ENCODE results near the gene MZF1. TPM values are rescaled to one million over a fixed set of nuclear protein-coding genes. Genes with fewer than 3 reads are reported as not detected.
A peak's percentile ranks its signal among the peaks of the same experiment; 100 is the strongest.

The MZF1 gene
- total and polyA plus RNA-seq, 4 donors: 4.9 to 21.1 (median 8.8) TPM

- H3K36me3 ChIP-seq (ENCODE audit: control insufficient read depth in 4 of 4, insufficient read depth in 3 of 4, low read depth in 1 of 4, low read length in 3 of 4): peaks cover 3 to 24% (median 18%) of the 10 kb centered on the region in 4 donors
- H3K27ac ChIP-seq (ENCODE audit: low read depth in 1 of 2, low read length in 2 of 2): peak overlapping the region in 1 of 2 donors; percentile 71
- DNase-seq (ENCODE audit: low spot score): no peak
- no peaks in the 10 kb centered on the region for H3K27me3 ChIP-seq (ENCODE audit: control insufficient read depth in 4 of 4, insufficient read depth in 4 of 4, low read length in 3 of 4)
- H3K9ac ChIP-seq (ENCODE audit: low read depth in 1 of 2, low read length in 2 of 2): no peak overlapping the region
- WGBS: 94% methylated on average over 16 of the region's 16 CpGs
- no peak overlapping the region for H3K4me3 ChIP-seq (ENCODE audit: low read depth in 1 of 3, low read length in 3 of 3)
- H3K4me1 ChIP-seq (ENCODE audit: control insufficient read depth in 4 of 4, insufficient read depth in 4 of 4, low read length in 3 of 4): peaks cover 13 to 47% (median 41%) of the 10 kb centered on the region in 4 donors
- TF ChIP-seq FOXA1 (IDR thresholded peaks at IDR 0.05) (no peak), HNF4A (conservative IDR thresholded peaks at IDR 0.05) (no peak), ATF3 (IDR thresholded peaks at IDR 0.05) (no peak), YY1 (IDR thresholded peaks at IDR 0.05) (no peak), JUND (IDR thresholded peaks at IDR 0.05) (no peak), RAD21 (IDR thresholded peaks at IDR 0.05) (no peak), HNF4G (IDR thresholded peaks at IDR 0.05) (no peak), FOXA2 (IDR thresholded peaks at IDR 0.05) (no peak), EGR1 (IDR thresholded peaks at IDR 0.05; ENCODE audit: low read depth in 2 of 2) (no peak), REST (IDR thresholded peaks at IDR 0.05) (no peak), ZBTB33 (IDR thresholded peaks at IDR 0.05) (no peak), TAF1 (conservative IDR thresholded peaks at IDR 0.05) (no peak), NR2F2 (IDR thresholded peaks at IDR 0.05) (no peak)
- no peaks in the 10 kb centered on the region for H3K9me3 ChIP-seq (ENCODE audit: control insufficient read depth in 4 of 4, low read length in 3 of 4)
Measured at GRCh38 chr19:58555920-58556621, 17.1 kb downstream of the MZF1 start.

- 57% methylated on average over 4 of the region's 4 CpGs for WGBS
- H3K4me1 ChIP-seq (ENCODE audit: control insufficient read depth in 4 of 4, insufficient read depth in 4 of 4, low read length in 3 of 4): peaks cover 13 to 46% (median 41%) of the 10 kb centered on the region in 4 donors
- H3K9ac ChIP-seq (ENCODE audit: low read depth in 1 of 2, low read length in 2 of 2): peak overlapping the region; percentile 12 to 48
- no peaks in the 10 kb centered on the region for H3K9me3 ChIP-seq (ENCODE audit: control insufficient read depth in 4 of 4, low read length in 3 of 4)
- no peaks in the 10 kb centered on the region for H3K27me3 ChIP-seq (ENCODE audit: control insufficient read depth in 4 of 4, insufficient read depth in 4 of 4, low read length in 3 of 4)
- H3K36me3 ChIP-seq (ENCODE audit: control insufficient read depth in 4 of 4, insufficient read depth in 3 of 4, low read depth in 1 of 4, low read length in 3 of 4): peaks cover 3 to 30% (median 24%) of the 10 kb centered on the region in 4 donors
- peak overlapping the region; percentile 28 to 62 (median 35) for H3K4me3 ChIP-seq (ENCODE audit: low read depth in 1 of 3, low read length in 3 of 3)
- H3K27ac ChIP-seq (ENCODE audit: low read depth in 1 of 2, low read length in 2 of 2): peak overlapping the region; percentile 71 to 92
- DNase-seq (ENCODE audit: low spot score): no peak
- TF ChIP-seq MAX (IDR thresholded peaks at IDR 0.05) (no peak), EGR1 (IDR thresholded peaks at IDR 0.05; ENCODE audit: low read depth in 2 of 2) (no peak), FOXA1 (IDR thresholded peaks at IDR 0.05) (no peak), JUND (IDR thresholded peaks at IDR 0.05) (no peak), RXRA (IDR thresholded peaks at IDR 0.05) (no peak), HNF4A (conservative IDR thresholded peaks at IDR 0.05) (no peak), YY1 (IDR thresholded peaks at IDR 0.05) (no peak), CTCF (IDR thresholded peaks at IDR 0.05; ENCODE audit: low read depth, low read length, missing input control) (no peak), TAF1 (conservative IDR thresholded peaks at IDR 0.05) (no peak), ZBTB33 (IDR thresholded peaks at IDR 0.05) (no peak), REST (IDR thresholded peaks at IDR 0.05) (no peak)
Measured at GRCh38 chr19:58555369-58555885, 17.7 kb downstream of the MZF1 start.
